Measurements from ENCODE around the gene NCKAP5.

DNA sequence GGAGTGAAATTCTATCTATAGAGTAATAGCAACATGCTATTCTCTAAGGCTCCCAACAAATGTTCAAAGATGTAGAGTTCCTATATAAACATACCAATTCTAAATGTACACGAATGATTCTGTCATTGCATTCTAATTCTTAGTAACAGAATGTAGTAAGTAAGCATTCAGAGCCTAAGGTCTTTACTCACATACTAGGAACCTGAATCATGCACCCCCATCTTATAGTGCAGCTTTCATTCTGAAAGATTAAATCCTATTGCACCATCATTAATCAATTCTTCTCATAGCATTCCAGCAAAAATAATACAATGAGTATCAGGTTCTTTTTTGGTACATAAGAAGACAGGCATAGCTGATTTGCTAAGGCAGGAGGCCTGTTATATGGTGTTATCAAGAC is 230.0 kb downstream of the NCKAP5 start:
- TF ChIP-seq, protein P1, sequence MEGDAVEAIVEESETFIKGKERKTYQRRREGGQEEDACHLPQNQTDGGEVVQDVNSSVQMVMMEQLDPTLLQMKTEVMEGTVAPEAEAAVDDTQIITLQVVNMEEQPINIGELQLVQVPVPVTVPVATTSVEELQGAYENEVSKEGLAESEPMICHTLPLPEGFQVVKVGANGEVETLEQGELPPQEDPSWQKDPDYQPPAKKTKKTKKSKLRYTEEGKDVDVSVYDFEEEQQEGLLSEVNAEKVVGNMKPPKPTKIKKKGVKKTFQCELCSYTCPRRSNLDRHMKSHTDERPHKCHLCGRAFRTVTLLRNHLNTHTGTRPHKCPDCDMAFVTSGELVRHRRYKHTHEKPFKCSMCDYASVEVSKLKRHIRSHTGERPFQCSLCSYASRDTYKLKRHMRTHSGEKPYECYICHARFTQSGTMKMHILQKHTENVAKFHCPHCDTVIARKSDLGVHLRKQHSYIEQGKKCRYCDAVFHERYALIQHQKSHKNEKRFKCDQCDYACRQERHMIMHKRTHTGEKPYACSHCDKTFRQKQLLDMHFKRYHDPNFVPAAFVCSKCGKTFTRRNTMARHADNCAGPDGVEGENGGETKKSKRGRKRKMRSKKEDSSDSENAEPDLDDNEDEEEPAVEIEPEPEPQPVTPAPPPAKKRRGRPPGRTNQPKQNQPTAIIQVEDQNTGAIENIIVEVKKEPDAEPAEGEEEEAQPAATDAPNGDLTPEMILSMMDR (IDR thresholded peaks at IDR 0.05) = no peak
- no peak for TF ChIP-seq POLR2A (IDR thresholded peaks at IDR 0.05)

Data from vagina (tissue), 2 donors.